ENCODE data around the gene ATP8A1.

The ATP8A1 gene

DNA sequence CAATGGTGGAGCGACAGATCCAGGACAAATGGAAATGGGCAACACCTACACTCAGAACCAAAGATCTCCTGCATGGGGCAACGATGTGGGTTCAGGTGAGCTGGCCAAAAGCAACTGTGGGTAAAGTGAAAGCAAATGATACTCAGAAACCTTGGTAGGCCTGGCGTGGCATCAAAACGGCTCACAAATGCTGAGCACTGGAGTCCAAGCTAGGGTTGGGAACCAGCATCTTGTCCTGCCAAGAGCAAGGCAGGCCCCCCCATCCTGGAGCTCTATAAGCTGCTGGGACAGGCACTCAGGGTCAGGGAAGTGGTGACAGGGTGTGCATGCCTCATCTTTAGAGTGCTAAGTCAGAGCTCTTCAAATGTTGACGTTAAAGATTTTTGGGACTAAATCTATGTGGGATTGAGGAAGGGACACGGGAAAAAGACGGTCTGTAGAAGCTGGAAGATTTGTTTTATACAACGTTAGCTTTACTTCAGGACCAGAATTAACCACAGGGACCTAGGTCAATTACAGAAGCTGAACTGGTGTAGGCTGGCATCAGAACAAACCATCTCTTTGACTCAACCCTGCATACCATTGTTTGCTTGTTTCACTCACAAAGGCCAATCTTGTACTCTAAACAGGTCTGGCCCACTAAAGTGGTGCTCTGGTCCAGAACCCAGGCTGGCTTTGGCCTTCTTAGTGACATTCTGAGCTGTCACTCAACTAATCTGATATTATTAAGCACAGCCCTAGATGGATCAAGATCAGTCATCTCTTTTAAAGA, 10.7 kb downstream of the ATP8A1 start:
- H3K4me3 ChIP-seq (ENCODE audit: low read depth, low read length) = no peak overlapping the region
- TF ChIP-seq, protein P1, sequence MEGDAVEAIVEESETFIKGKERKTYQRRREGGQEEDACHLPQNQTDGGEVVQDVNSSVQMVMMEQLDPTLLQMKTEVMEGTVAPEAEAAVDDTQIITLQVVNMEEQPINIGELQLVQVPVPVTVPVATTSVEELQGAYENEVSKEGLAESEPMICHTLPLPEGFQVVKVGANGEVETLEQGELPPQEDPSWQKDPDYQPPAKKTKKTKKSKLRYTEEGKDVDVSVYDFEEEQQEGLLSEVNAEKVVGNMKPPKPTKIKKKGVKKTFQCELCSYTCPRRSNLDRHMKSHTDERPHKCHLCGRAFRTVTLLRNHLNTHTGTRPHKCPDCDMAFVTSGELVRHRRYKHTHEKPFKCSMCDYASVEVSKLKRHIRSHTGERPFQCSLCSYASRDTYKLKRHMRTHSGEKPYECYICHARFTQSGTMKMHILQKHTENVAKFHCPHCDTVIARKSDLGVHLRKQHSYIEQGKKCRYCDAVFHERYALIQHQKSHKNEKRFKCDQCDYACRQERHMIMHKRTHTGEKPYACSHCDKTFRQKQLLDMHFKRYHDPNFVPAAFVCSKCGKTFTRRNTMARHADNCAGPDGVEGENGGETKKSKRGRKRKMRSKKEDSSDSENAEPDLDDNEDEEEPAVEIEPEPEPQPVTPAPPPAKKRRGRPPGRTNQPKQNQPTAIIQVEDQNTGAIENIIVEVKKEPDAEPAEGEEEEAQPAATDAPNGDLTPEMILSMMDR (IDR thresholded peaks at IDR 0.05; ENCODE audit: low read depth, low read length) = no peak

DNA sequence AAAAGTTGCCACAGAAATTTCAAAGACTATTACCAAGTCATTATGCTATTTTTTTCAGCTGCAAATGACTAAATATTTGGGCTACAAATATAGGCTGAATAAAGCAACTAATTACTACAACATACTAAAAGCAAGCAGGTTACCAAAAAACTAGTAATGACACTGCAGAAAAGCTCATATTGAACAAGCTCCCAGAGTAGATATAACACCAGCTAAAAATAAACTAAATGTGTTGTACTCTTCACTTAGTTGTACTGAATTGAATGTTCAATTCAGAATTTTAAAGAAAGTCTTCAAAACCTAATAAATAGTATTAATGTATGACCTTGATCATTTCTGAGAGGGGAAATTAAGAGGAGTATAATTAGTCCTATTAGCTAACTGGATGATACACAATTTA, 12.0 kb downstream of the ATP8A1 start:
- no peak overlapping the region for H3K4me3 ChIP-seq (ENCODE audit: low read depth, low read length)
- TF ChIP-seq, protein P1 (IDR thresholded peaks at IDR 0.05; ENCODE audit: low read depth, low read length) = no peak

DNA sequence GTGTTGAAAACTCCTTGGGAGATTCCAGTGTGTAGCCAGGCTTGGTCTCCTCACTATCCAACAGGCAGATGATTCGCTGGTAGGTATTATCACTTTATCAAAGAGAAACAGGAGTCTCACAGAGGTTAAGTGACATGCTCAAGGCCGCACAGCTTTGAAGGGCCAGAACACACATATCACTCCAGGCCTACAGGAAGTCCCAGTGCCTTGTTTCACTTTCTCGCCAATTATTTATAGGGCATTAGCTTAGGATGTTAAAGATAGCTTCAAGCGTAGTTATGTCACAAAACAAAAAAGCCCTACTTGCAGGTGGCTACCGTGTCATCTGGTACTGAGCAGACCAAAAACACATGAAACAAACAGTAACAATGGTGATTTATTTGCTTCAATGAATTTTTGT, 13.2 kb downstream of the ATP8A1 start:
- TF ChIP-seq, protein P1 (IDR thresholded peaks at IDR 0.05; ENCODE audit: low read depth, low read length) = no peak
- no peak overlapping the region for H3K4me3 ChIP-seq (ENCODE audit: low read depth, low read length)

DNA sequence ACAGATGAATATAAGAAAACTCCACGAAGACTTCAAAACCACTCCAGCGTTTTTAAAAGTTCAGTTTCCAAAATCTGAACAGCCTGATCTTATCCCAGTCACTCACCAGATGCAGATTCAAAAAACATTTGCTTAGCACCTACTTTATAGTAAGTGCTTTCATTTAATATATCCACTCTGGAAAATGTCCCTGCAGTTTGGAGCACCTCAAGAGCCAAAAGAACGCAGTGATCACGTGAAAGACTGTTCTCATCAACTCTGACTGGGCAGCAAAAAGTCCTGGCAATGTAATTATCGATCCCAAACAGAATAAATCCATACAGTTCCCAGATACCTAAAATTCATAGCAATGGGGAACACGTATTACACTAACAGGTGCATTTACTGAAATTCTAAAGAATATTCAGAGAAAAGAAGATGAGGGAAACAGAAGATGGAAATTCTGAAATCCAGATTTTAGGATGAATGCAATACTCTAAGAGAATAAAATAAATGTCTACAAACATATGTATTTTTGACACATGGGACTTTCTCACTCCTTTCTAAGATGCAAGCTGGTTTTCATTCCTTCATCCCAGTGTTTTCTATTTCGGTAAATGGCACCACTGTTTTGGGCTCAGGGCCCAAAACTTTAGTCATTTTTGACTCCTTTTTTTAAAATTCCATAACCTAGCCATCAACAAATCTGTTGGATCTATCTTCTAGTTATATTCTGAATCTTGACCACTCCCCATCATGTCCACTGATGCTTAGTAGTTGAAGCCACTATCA, 13.9 kb downstream of the ATP8A1 start:
- TF ChIP-seq, protein P1 (IDR thresholded peaks at IDR 0.05; ENCODE audit: low read depth, low read length) = no peak
- no peak overlapping the region for H3K4me3 ChIP-seq (ENCODE audit: low read depth, low read length)

DNA sequence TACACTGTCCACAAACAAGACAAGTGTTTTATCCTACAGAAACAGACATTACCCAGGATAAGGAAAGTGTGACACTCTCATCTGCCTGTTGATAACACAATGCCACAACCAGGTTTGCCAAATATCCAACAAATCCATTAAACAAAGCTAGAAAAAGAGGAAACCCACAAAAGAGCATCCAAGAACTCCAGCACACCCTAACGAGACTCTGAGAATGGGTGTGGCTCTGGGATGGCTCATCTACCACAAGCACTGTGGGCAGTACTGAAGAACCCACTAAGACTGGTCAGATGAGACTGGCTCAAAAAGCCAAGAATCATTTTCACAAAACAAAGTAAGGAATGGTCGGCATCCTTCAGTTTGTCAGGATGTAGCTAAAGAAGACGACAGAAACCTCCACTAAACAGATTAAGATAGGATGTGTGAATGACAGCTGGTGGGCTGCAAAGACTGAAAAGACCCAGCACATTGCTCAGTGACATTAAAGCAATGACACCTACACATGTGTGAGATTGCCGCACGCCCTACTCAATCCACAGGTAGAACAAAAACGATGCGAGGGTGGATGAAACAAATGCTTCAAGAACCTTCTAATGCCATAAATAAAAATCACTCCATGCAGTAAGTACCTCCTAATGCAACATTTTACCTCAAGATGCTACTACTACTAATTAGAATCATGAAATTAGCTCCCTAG, 14.7 kb downstream of the ATP8A1 start:
- no peak overlapping the region for H3K4me3 ChIP-seq (ENCODE audit: low read depth, low read length)
- TF ChIP-seq, protein P1 (IDR thresholded peaks at IDR 0.05; ENCODE audit: low read depth, low read length) = no peak

DNA sequence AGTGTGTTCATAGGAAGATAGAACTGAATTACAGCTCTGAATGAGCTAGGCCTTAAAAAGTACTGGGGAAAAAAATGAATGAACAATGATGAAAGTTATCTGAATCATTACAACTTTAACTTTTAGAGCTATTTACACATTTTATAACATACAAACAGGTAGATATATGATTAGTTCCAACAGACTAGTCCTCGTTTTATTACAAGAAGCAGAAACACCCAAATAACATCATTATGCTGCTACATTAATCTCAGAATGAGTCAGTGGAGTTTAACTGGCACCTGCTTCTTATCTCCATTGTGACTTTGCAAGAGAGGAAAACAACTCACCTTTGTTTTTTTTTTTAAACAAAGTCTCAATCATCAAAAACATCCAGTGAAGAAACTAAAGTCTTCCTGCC, 15.2 kb downstream of the ATP8A1 start:
- TF ChIP-seq, protein P1 (IDR thresholded peaks at IDR 0.05; ENCODE audit: low read depth, low read length) = no peak
- no peak overlapping the region for H3K4me3 ChIP-seq (ENCODE audit: low read depth, low read length)
